IMR-90 (cell line): ENCODE measurements around the gene DOCK10. TPM values are rescaled to one million over a fixed set of nuclear protein-coding genes. Genes with fewer than 3 reads are reported as not detected.

Source experiments
- ATAC-seq: fragments of 200-7000 bp; cut with Tn5 transposase; 2 replicates; pipeline ENCODE4 v1.9.1; 2020; ENCODE audit warnings: low read depth, mild to moderate bottlenecking, moderate library complexity
- BruUV-seq: library from RNA; stranded (reverse); fragments of 400-500 nt; replicated peaks from 2 replicates; lab custom pipeline; 2021; lab: Mats Ljungman, UMichigan
- CTCF ChIA-PET: fragments of 300-600 bp; formaldehyde crosslinking; extraction: SDS; loops from one replicate; lab custom pipeline; 2021; ENCODE audit warnings: antibody characterized with exemption; lab: Yijun Ruan, JAX
- POLR2A ChIA-PET: fragments of 300-600 bp; sonication (Branson Sonifier 250); formaldehyde crosslinking; loops from one replicate; lab custom pipeline; 2022; ENCODE audit warnings: antibody characterized with exemption; ENCODE audit not compliant: unreplicated experiment; lab: Charles Lee
- DNase-seq: peaks from one replicate; pipeline ENCODE4 v3.0.0; 2013
- H2AFZ ChIP-seq: replicated peaks from 2 replicates; pipeline ENCODE3; 2013; ENCODE audit warnings: low read length, mild to moderate bottlenecking; ENCODE audit not compliant: poor library complexity
- H2AK5ac ChIP-seq: 2 replicates; pipeline ENCODE4 v1.6.1; 2013; ENCODE audit warnings: low read depth, low read length, inconsistent platforms
- H2AK9ac ChIP-seq: replicated peaks from 2 replicates; pipeline ENCODE3; 2013; ENCODE audit warnings: mild to moderate bottlenecking, low read depth, low read length, moderate library complexity; ENCODE audit not compliant: poor library complexity
- H2BK120ac ChIP-seq: 2 replicates; pipeline ENCODE4 v1.6.1; 2013; ENCODE audit warnings: low read depth, low read length, inconsistent platforms
- H2BK15ac ChIP-seq: 3 replicates; pipeline ENCODE4 v1.6.1; 2013; ENCODE audit warnings: low read depth, low read length, inconsistent platforms
- H2BK20ac ChIP-seq: 2 replicates; pipeline ENCODE4 v1.6.1; 2013; ENCODE audit warnings: low read depth, mild to moderate bottlenecking, inconsistent platforms, low read length, moderate library complexity
- H2BK5ac ChIP-seq: 2 replicates; pipeline ENCODE4 v1.6.1; 2013; ENCODE audit warnings: mild to moderate bottlenecking, low read depth, low read length, inconsistent platforms; ENCODE audit not compliant: poor library complexity, severe bottlenecking
- H3K14ac ChIP-seq: replicated peaks from 2 replicates; pipeline ENCODE4 v1.6.1; 2013; ENCODE audit warnings: low read depth, low read length, inconsistent platforms
- H3K18ac ChIP-seq: 2 replicates; pipeline ENCODE4 v1.6.1; 2013; ENCODE audit warnings: low read depth, low read length, control low read depth
- H3K23ac ChIP-seq: 2 replicates; pipeline ENCODE4 v1.6.1; 2013; ENCODE audit warnings: low read depth, low read length, inconsistent platforms
- H3K27ac ChIP-seq: 2 replicates; pipeline ENCODE4 v1.5.1; 2013; ENCODE audit warnings: mild to moderate bottlenecking, control low read depth, low read length; ENCODE audit not compliant: insufficient read depth
- H3K27me3 ChIP-seq: 2 replicates; pipeline ENCODE4 v1.6.1; 2013; ENCODE audit warnings: low read length; ENCODE audit not compliant: control insufficient read depth, insufficient read depth
- H3K36me3 ChIP-seq: 2 replicates; pipeline ENCODE4 v1.6.1; 2013; ENCODE audit warnings: low read length, mixed read lengths; ENCODE audit not compliant: control insufficient read depth, insufficient read depth
- H3K4ac ChIP-seq: 2 replicates; pipeline ENCODE4 v1.6.1; 2013; ENCODE audit warnings: low read depth, low read length, inconsistent platforms
- H3K4me1 ChIP-seq: 2 replicates; pipeline ENCODE4 v1.6.1; 2013; ENCODE audit warnings: low read length, mixed read lengths; ENCODE audit not compliant: control insufficient read depth, insufficient read depth
- H3K4me2 ChIP-seq: 2 replicates; pipeline ENCODE4 v1.6.1; 2013; ENCODE audit warnings: low read depth, mild to moderate bottlenecking, control low read depth, low read length, moderate library complexity
- H3K4me3 ChIP-seq: 2 replicates; pipeline ENCODE4 v1.5.1; 2013; ENCODE audit warnings: low read depth, mild to moderate bottlenecking, control low read depth, low read length, moderate library complexity; ENCODE audit not compliant: insufficient read depth
- H3K56ac ChIP-seq: 2 replicates; pipeline ENCODE4 v1.6.1; 2013; ENCODE audit warnings: low read length, inconsistent platforms; ENCODE audit not compliant: insufficient read depth; ENCODE audit errors: extremely low read depth
- H3K79me1 ChIP-seq, 2 experiments: 2 replicates each; pipeline ENCODE4 v1.6.1; 2013; ENCODE audit warnings: low read length in 2 of 2, inconsistent platforms in 1 of 2, low read depth in 1 of 2
- H3K9ac ChIP-seq: 2 replicates; pipeline ENCODE4 v1.6.1; 2013; ENCODE audit warnings: low read depth, low read length, control low read depth
- H3K9me1 ChIP-seq: 2 replicates; pipeline ENCODE4 v1.6.1; 2013; ENCODE audit warnings: low read length, inconsistent platforms; ENCODE audit not compliant: insufficient read depth
- H3K9me3 ChIP-seq: 2 replicates; pipeline ENCODE4 v1.6.1; 2013; ENCODE audit warnings: low read length; ENCODE audit not compliant: control insufficient read depth, insufficient read depth
- H4K20me1 ChIP-seq: 2 replicates; pipeline ENCODE4 v1.6.1; 2013; ENCODE audit warnings: low read length, inconsistent platforms; ENCODE audit not compliant: insufficient read depth
- H4K5ac ChIP-seq: 2 replicates; pipeline ENCODE4 v1.6.1; 2013; ENCODE audit warnings: mild to moderate bottlenecking, low read depth, low read length, control low read depth
- H4K8ac ChIP-seq, 2 experiments: 2 replicates each; pipeline ENCODE4 v1.6.1; 2013; ENCODE audit warnings: low read depth in 2 of 2, low read length in 2 of 2, control low read depth in 1 of 2, inconsistent platforms in 1 of 2
- H4K91ac ChIP-seq: 2 replicates; pipeline ENCODE4 v1.6.1; 2013; ENCODE audit warnings: low read depth, low read length, inconsistent platforms; ENCODE audit not compliant: insufficient read depth
- BHLHE40 ChIP-seq: fragments of 150-350 bp; IDR thresholded peaks from 2 replicates; pipeline ENCODE4 v1.6.1; 2016; ENCODE audit warnings: mild to moderate bottlenecking, low read depth, low read length
- ELK1 ChIP-seq: fragments of 150-350 bp; IDR thresholded peaks from 2 replicates; pipeline ENCODE4 v1.6.1; 2016; ENCODE audit warnings: low read depth, mild to moderate bottlenecking, low read length, moderate library complexity, borderline replicate concordance
- WGBS, 2 experiments: methylation state at CpG; one replicate each; pipeline versions ENCODE4 v1.1.5 to v1.1.7; 2013; ENCODE audit warnings: missing lambda C conversion rate in 2 of 2; ENCODE audit not compliant: insufficient read length in 1 of 2; ENCODE audit errors: extremely low coverage in 2 of 2; 5-methylcytosine and 5-hydroxymethylcytosine counted together
- dilution Hi-C: fragments of 300-500 bp; cut with HindIII; formaldehyde crosslinking; loops from one replicate; pipeline ENCODE4 v1.14.3; 2018; ENCODE audit warnings: low sequenced_read_pairs; ENCODE audit not compliant: unreplicated experiment
- in situ Hi-C: fragments of 300-500 bp; cut with MboI; formaldehyde crosslinking; loops from 3 replicates; pipeline ENCODE4 v1.14.3; 2019; ENCODE audit warnings: low sequenced_read_pairs, inconsistent platforms, mixed read lengths
- intact Hi-C: fragments of 100-400 bp; cut with micrococcal nuclease; formaldehyde crosslinking; loops from 2 replicates; pipeline ENCODE4 v1.10.0; 2022
- polyA plus RNA-seq, 3 experiments: library from polyadenylated mRNA; depleted of rRNA; stranded (reverse); fragments of >200 nt; gene quantifications; 2 replicates each; pipeline ENCODE4 v1.2.3, GENCODE V29; 2012; ENCODE audit warnings: low replicate concordance in 1 of 3
- total RNA-seq: library from RNA; depleted of rRNA; stranded (reverse); fragments of >200 nt; gene quantifications from 2 replicates; pipeline ENCODE4 v1.2.3, GENCODE V29; 2012

DOCK10 gene
- total and polyA plus RNA-seq, 2 of the 4 experiments (the other 2 are of a cell fraction) = 58.6 to 75.3 TPM

GRCh38 chr2:224734949-224735348 lies 307.3 kb downstream of the DOCK10 start:
- Histone ChIP-seq H3K4me3 (no peak overlapping the region), H4K8ac (no peak overlapping the region), H3K4me2 (no peak overlapping the region), H3K56ac (no peak overlapping the region), H2BK15ac (no peak overlapping the region), H3K9me3 (peaks cover 8% of the 10 kb centered on the region), H2BK120ac (no peak overlapping the region), H3K27ac (no peak overlapping the region), H3K79me1 (no peaks in the 10 kb centered on the region), H2BK20ac (no peak overlapping the region), H4K5ac (no peak overlapping the region), H3K36me3 (no peaks in the 10 kb centered on the region), H3K14ac (no peak overlapping the region), H4K20me1 (no peaks in the 10 kb centered on the region), H3K9ac (no peak overlapping the region), H2AFZ (no peak overlapping the region), H2BK5ac (no peak overlapping the region), H4K91ac (no peak overlapping the region), H2AK9ac (no peak overlapping the region), H3K9me1 (no peaks in the 10 kb centered on the region), H3K18ac (no peak overlapping the region), H2AK5ac (no peak overlapping the region), H3K23ac (no peak overlapping the region), H3K4me1 (no peaks in the 10 kb centered on the region), H3K4ac (no peak overlapping the region), H3K27me3 (no peaks in the 10 kb centered on the region)
- no CpG with 5 or more reads among the region's 1 CpG for WGBS, 2 experiments
- TF ChIP-seq BHLHE40 = no peak
- TF ChIP-seq ELK1 = no peak
- DNase-seq = no peak
- ChIA-PET CTCF (interaction anchor here (0.6 kb wide), 1 partner anchor 1608 kb away, joined by 3 read pairs; no protein-coding TSS in a partner anchor), POLR2A (no interaction called here)
- in situ Hi-C loops = no loop called here
- BruUV-seq = no TSS peak
- dilution Hi-C loops = no loop called here
- intact Hi-C loops = no loop called here
- ATAC-seq = no peak
